ENCODE results near the gene ZNF786. TPM values are rescaled to one million over a fixed set of nuclear protein-coding genes. Genes with fewer than 3 reads are reported as not detected.

Gene ZNF786
- total RNA-seq, 1 donor from 2014 or later = 8.3 TPM

DNA sequence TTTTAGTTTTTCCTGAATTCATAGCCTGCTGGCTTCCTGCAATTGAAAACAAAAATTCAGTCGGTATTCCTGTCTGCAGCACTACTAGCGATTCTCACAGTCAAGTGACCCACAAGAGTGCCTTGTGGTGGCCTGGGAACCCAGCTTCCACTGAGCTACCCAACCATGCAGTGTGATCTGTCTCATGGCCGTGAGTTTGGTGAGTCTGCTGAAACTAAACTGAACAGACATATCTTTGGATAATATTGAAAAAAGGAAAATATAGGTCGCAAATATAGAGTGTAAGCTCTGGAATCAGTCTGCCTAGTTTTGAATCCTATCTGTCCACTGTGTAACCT lies 18.1 kb downstream of the ZNF786 start:
- Histone ChIP-seq H3K4me1 (no peaks in the 10 kb centered on the region), H3K9me3 (no peaks in the 10 kb centered on the region), H3K36me3 (peaks cover 0 to 33% of the 10 kb centered on the region in 2 donors), H3K27ac (no peak overlapping the region), H3K27me3 (no peaks in the 10 kb centered on the region), H3K4me3 (no peak overlapping the region)
- no peak for TF ChIP-seq CTCF (IDR thresholded peaks at IDR 0.05)
- TF ChIP-seq POLR2AphosphoS5 (IDR thresholded peaks at IDR 0.05; ENCODE audit: insufficient read depth in 1 of 2, low read depth in 1 of 2) = no peak
- DNase-seq (ENCODE audit: extremely low spot score in 2 of 2) = no peak
- intact Hi-C loops (cut with DNase I) = no loop called here

GRCh38 chr7:149071641-149072437 lies 18.7 kb downstream of the ZNF786 start:
- H3K9me3 ChIP-seq = no peaks in the 10 kb centered on the region
- no peaks in the 10 kb centered on the region for H3K4me1 ChIP-seq
- no peak overlapping the region for H3K27ac ChIP-seq
- no peaks in the 10 kb centered on the region for H3K27me3 ChIP-seq
- intact Hi-C loops (cut with DNase I) = no loop called here
- H3K36me3 ChIP-seq = peaks cover 0 to 33% of the 10 kb centered on the region in 2 donors
- H3K4me3 ChIP-seq = no peak overlapping the region
- TF ChIP-seq POLR2AphosphoS5 (IDR thresholded peaks at IDR 0.05; ENCODE audit: insufficient read depth in 1 of 2, low read depth in 1 of 2) (no peak), CTCF (IDR thresholded peaks at IDR 0.05) (no peak), POLR2A (IDR thresholded peaks at IDR 0.05) (no peak)
- DNase-seq (ENCODE audit: extremely low spot score in 2 of 2) = no peak

DNA sequence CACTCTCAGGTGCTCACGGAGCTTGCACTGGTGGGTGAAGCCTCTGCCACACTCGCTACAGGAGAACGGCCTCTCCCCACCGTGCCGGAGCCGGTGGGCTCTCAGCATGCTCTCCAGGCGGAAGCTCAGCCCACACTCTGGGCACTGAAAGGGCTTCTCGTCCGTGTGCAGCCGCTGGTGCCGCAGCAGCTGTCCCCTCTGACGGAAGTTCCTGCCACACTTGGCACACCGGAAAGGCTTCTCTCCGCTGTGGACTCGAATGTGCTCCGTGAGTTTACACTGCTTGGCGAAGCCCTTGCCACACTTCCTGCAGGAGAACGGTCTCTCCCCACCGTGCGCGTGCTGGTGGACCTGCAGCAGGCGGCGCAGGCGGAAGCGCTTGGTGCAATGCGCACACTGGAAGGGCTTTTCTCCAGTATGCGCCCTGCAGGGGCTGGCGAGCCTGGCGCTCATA lies 19.3 kb downstream of the ZNF786 start:
- Histone ChIP-seq H3K27ac (no peak overlapping the region), H3K36me3 (peaks cover 0 to 33% of the 10 kb centered on the region in 2 donors), H3K27me3 (no peaks in the 10 kb centered on the region), H3K4me1 (no peaks in the 10 kb centered on the region), H3K4me3 (no peak overlapping the region), H3K9me3 (no peaks in the 10 kb centered on the region)
- intact Hi-C loops (cut with DNase I) = no loop called here
- TF ChIP-seq POLR2AphosphoS5 (IDR thresholded peaks at IDR 0.05; ENCODE audit: insufficient read depth in 1 of 2, low read depth in 1 of 2) (no peak), POLR2A (IDR thresholded peaks at IDR 0.05) (no peak), CTCF (IDR thresholded peaks at IDR 0.05) (no peak)
- no peak for DNase-seq (ENCODE audit: extremely low spot score in 2 of 2)

DNA sequence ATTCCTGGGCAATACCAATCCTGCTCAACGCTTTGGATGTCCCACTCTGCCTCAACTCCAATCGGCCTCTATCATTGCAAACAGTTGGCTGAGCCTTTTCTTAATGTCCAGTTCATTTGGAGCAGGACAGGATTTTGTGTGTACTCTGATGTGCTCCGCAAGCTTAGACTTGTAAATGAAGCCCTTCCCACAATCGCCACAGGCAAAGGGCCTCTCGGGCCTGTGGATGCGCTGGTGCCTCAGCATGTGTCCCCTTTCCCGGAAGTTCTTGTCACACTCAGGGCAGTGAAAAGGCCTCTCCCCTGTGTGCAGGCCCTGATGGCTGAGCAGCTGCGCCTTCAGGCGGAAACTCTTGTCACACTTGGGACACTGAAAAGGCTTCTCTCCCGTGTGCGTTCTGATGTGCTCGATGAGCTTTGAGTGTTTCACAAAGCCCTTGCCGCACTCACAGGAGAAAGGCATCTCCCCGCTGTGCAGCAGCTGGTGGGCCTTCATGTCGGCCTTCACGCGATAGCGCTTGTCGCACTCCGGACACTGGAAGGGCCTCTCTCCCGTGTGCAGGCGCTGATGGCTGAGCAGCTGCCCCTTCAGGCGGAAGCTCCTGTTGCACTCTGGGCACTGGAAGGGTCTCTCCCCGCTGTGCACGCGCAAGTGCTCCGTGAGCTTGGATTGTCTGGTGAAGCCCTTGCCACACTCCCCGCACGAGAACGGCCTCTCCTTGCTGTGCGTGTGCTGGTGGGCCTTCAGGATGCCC lies 20.0 kb downstream of the ZNF786 start:
- Histone ChIP-seq H3K4me3 (no peak overlapping the region), H3K9me3 (no peaks in the 10 kb centered on the region), H3K27me3 (no peaks in the 10 kb centered on the region), H3K4me1 (no peaks in the 10 kb centered on the region), H3K36me3 (peaks cover 0 to 33% of the 10 kb centered on the region in 2 donors), H3K27ac (no peak overlapping the region)
- TF ChIP-seq POLR2A (IDR thresholded peaks at IDR 0.05) = no peak
- TF ChIP-seq CTCF (IDR thresholded peaks at IDR 0.05) = no peak
- TF ChIP-seq POLR2AphosphoS5 (IDR thresholded peaks at IDR 0.05; ENCODE audit: insufficient read depth in 1 of 2, low read depth in 1 of 2) = no peak
- intact Hi-C loops (cut with DNase I) = no loop called here
- no peak for DNase-seq (ENCODE audit: extremely low spot score in 2 of 2)

Data from vagina (tissue), 2 donors.